MV-4-11 (cell line): ENCODE results near the gene ZNF827.

Experiments used
- DNase-seq: peaks from one replicate; lab custom pipeline; 2025; lab: John Stamatoyannopoulos, UW

The ZNF827 gene

DNA sequence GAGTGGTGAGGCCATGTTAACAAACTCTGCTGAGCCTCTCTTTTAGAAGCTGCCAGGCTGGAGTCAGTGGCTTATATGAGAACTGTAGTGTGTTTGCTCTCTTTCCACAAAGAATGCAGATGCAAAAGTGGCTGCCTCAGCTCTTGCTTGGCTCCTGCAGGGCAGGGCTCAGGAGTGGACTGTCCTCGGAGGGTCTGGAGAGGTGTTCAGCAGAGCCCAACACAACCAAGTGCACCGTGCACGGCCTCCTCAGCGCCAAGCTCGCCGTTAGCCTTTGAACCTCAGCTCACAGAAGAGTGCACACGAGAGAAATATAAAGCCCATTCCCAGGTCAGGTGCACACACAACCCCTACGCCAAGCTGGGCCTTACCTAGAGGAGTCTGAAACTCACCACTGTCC lies 175.9 kb downstream of the ZNF827 start:
- no peak for DNase-seq

DNA sequence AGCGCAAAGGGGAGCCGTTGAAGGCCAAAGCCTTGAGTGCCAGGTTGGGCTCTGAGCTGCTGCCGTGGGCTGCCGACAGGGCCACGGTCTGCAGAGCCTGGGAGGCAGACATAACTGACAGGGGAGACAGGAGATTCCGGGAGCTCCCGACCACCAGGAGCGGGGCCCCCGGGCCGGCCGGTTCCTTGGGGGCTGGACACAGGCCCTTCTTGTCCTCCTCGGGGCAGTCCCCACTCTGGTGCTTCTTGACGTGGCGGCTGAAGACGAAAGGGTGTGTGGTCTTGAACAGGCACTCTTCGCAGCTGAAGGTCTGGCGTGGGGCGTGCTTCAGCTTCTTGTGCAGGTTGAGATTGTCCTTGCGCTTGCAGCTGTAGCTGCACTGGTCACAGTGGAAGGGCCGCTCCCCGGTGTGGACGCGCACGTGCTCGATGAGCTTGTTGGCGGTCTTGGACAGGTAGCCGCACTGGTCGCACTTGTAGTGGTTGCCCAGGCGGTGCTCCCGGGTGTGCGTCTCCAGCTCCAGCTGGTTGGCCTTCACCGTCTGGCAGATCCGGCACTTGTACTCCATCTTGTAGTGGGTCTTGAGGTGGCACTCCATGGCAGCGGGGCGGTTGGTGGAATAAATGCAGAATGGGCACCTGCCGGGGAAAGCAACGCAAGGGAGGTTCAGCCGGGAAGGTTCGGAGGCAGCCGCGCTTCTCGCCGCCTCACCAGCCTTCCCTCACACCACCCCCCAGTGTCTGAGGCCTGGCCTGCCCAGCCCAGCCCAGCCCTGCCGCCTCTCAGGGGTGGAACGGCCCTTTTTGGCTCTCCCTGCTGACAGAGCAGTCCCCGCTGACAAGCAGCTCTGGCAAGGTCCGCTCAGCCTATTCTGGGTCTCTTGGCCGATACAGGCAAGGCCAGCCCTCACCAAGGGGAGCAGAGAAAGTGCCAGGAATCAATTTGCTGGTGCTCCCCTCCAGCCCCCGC lies 177.4 kb downstream of the ZNF827 start:
- DNase-seq = no peak

DNA sequence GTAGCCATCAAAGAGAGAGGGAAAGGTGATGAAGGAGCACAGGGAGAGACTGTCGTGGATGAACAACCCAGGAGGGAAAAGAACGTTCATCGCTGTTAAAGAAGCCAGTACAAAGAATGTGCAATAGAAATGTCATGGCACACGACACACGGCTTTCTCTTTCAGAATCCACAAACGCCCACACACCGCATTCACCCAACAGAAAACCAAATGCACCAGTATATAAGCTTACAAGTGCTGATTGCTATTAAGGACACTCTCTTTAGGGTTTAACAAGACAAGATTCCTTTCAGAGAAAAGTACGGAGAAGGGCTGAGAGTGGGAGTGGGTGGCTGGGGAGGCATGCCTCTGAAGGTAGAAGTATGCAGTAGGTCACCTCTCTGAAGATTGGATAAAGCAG lies 178.4 kb downstream of the ZNF827 start:
- no peak for DNase-seq

DNA sequence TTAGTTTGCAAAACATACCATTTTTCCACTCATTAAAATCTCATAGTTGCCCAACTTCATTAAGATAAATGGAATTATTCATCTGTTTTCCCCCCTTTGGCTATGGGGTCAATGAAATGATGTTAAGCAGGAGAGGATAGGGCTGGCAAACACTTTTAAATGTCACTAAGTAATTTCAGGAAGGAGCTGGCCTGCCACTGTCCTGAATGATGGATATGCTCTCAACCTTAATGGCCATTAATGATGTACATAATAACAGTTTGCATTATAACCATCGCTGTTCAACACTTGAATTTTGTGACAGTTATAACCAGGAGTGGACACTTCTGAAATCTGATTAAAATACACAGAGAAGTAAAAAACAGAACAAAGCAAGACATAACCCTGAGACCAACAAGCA lies 181.4 kb downstream of the ZNF827 start:
- no peak for DNase-seq

DNA sequence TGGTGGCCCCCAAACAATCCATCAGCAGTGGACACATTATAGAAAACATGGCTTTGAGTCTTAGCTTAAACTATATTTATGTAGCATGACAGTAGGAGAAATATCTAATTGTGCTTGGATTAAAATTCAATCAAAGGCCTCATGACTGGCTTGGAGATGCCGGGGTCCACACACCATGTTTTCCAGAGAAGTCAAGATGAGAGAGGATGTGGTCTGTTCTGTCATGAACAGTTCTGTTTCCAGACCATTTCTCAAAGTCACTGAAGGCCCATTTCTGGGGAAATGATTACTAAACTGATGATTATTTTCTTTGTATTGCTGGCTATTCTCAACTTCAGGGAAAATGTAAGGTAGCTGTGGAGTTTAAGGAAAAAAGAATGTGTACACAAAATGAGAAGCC lies 182.4 kb downstream of the ZNF827 start:
- no peak for DNase-seq

DNA sequence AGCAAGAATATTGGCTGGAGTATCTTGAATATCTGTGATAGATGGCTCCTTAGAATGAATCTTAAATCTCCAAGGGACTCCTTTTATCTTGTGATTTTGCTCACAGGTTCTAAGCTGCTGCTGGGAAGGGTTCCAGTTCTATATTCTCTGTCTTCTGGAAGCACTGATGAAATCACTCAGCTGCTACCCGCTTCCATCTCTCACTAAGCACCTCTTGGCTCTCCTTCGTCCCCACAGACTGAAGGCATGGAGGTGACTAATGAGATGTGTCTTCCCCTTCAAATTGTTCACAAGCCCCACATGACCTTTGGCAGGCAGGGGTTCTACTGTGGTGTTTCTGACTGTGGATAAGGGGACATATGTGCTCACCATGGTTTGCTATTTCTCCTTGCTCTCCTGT lies 182.8 kb downstream of the ZNF827 start:
- no peak for DNase-seq

DNA sequence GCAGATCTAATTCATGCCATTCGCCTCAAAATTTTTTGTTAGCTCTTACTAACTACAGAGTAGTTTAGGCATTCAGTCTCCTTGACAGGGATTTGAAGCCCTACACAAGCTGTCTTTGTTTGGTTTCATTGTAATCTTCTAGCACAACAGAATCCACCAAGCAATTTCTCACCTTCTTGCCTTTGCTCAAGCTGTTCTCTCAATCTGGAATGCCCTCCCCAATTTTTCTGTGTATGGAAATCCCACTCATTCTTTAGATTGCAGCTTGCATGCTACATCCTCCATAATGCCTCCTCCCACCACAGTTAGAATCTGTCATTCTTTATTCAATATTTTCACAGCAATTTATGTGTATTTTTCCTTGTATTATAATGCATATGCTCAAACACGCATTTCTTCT lies 195.0 kb downstream of the ZNF827 start:
- no peak for DNase-seq

DNA sequence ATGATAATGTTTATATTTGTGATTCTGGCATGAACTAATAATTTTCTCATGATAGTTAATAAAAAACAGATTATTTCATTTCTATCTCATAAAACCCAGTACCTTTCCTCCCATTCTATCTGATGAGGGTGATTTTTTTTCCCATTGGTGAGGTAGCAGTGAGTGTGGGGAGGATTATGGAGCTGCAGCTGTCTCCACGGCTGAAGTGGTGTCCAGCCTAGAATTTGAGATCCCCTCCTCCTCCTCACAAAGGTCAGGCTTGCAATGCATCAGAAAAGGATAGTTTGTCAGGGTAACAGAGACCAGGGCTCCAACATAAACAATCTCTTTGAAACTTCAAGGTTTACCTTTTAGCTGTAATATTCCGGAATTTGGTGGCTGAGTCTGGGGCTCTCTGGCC lies 197.8 kb downstream of the ZNF827 start:
- DNase-seq = no peak

DNA sequence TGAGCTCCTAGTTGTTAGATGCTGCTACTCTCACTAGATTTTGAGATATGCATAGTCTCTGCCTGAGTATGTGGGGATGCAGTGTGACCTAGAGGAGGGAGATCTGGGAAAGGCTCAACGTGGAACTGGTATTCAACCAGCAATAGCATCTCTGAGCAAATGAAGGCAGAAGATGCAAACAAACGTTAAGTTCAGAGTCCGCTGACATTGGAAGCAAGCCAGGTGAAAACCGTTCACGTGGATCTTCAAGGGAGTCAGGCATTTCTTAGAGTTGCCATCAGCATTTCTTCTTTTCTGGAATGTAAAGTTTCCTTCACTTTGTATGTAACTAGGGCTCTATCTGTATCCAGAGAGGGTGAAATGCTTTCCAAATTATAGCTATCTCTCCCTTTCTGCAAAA lies 198.8 kb downstream of the ZNF827 start:
- no peak for DNase-seq

DNA sequence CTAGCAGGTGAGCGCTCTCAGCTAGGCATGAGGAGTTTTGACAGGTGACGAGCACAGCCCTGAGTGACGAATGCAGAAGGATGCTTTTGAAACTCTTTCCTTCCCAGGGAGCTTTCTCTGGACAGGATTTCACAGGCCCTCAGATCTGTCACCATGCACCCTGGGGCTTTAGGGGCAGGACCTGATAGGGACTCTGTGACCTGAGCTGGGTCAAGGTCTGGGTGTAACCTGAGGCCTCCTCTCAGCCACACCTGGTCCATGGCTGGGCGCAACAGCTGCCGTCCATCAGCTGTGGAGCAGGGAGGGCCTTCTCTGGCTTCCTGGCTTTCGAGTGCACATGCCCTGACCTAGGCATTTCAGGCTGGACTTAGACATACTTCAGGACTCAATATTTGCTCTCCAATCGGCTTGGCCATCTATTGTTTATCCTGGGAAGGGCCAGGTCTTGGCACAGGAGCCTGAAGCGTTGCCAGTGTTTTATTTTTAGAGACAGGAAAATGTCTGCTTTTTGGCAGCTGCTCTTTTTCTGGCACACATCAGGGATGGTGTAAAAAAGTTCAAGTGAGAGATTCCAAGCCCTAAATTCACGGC lies 202.3 kb downstream of the ZNF827 start:
- no peak for DNase-seq

DNA sequence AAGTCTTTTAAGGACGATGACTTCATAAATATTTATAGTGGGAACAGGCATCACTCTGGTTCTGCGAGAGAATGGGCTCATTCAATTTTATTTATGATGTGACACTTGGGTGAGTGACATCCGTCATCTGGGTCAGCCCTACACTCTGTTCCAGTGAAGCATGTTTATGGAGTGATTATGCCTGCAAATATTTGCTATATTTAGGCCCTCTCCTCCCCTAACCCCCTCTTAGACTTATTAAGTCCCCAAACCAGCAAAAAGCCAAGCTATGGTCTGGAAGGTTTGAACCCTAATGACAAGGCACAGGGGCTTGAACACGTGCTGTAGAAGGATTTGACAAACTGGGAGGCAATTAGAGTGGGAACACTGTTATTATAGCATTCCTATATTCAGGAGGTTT lies 202.8 kb downstream of the ZNF827 start:
- no peak for DNase-seq

DNA sequence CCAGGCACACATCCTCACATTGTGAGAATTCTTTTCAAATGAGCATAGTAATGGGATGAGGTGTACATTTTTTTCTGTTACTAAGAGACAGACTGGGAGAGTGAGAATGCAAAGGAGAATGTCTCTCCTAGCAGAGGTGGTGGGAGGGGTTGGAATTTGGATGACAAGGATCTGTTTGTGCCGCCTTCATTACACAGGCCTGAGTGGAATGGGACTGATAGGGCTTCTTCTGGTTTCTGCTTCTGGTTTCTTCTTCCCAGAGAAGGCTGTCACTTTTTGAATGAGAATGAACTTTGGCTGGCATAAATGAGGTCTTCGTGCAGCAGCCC lies 203.3 kb downstream of the ZNF827 start:
- no peak for DNase-seq

DNA sequence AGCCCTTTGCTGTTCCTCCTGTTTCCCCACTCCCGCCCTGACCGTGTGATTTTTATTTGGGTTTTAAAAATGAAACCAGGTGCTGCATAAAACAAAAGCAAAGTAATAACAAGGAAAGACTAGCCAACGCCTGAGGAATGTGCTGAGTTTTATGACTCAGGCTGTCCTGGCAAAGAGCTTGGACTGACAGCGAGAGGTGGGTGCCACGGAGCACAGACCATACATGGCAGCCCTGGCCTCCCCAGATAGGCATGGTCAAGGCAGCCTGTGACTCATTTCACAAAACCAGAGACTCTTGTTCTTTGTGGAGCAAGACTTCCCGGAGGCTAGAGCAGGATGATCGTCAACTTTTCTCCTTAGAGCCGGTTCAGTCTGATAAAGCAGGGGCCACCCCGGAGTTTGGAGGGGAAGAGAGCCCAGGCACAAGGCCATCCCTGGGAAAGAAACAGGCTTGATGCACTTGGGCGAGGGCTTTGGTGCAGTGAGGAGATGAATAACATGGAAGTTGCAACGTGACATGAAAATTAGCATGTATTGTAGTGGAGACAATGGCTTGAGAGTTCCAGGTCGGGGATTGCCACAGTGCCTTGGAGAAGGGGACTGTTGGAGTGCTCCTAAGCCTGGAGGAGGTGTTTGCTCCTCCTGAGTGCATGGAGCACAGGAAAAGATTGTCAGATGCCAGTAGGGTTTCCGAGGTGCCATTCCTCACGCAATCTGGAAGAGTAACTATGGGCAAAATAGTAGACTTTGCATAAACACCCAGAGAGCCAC lies 203.9 kb downstream of the ZNF827 start:
- DNase-seq = no peak

DNA sequence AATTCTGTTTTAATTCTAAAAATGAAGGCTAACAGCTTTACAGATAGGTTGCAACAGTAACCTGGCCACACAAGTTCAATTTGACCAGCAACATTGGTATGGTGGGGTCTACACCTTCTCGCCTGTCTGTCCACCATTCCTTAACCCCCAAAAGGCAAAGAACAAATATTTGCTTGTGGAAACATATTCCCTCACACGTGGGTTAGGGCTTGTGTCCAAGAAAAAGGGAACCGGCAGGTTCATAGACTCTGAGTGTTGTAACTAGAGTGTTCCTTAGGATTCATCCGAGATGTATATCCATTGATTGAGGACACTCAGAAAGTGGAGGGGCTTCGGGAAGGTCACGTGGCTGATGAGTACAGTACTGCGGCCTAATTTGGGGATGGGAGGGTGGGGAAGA lies 204.6 kb downstream of the ZNF827 start:
- no peak for DNase-seq

DNA sequence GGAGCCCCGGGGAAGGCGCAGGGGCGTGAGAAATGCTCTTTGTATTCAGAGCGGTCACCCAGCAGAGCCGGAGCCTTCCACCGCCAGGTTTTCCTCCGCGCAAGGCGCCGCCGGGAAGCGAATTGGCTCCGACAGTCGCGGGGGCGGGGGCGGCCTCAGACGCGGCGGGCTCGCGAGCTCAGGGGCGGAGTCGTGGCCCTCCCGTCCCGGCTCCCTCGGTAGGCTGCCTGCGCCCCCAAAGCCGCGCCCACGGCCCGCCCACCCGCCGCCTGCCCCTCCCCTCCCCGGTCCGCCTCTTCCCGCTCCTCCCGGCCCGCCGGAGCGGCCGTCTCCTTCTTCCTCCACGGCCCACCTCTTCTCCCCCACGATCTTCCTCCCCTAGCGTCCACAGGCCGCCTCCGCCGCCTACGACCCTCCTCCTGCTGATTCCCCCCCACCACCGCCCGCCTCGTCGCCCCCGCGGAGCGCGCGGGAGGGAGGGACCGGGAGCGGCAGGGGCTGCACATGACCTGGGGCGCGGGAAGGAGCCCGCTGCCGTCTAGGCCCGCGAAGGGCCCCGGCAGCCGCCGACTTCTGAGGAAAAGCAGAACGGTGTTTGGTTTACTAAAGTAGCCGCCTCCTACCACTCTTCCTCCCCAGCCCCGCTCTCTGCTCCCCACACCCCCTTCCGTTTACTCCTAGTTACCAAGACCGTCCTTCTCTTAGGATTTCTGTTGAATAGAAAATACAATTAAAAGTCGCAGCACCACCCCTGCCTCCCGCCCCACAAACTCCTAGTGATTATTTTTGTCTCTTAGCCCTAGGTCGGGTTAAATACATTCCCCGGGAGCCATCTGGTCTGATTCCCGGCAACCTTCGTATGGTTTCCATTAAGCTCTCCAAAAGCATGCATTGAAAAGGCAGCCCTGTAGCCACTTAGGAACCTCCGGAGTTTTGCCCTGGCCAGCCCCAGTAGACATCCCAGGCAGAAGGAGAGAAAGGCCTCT lies 205.4 kb downstream of the ZNF827 start:
- DNase-seq = peak; percentile 65

DNA sequence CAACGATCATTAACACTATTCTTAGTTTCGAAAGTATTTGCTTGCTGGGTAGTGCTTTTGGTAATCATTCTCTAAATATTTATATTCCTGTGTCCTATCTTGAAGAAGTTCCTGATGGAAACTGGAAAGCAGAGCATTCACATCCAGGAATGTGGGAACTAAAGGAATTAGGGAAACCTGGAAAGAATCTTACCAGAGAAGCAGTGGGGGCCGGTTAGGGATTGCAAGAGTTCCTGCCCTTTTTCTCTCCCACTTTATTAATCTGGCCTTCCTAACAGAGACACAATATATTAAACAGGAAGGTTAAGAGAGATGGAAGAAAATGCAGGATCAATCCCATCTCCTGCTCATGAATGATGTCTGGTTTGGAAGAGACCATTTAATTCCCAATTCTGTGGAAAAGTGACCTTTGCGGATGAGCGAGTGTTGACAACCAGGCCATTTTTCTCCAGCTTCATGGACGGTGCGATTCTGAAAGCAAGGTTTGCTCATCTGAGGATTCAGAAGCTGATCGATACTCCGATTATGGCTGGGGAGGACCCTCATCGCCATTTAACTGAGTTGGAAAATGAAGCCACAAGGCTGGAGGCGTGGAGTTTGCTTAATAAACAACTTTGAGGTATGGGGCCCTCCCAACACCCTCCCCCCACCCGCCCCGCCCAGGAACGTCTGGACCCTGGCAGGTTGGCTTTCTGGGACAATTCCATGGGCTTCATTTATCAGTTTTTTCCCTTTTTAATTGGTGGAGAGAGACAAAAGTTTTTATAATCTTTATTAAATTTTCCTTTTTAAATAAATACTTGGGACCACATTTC lies 206.4 kb downstream of the ZNF827 start:
- DNase-seq = no peak

DNA sequence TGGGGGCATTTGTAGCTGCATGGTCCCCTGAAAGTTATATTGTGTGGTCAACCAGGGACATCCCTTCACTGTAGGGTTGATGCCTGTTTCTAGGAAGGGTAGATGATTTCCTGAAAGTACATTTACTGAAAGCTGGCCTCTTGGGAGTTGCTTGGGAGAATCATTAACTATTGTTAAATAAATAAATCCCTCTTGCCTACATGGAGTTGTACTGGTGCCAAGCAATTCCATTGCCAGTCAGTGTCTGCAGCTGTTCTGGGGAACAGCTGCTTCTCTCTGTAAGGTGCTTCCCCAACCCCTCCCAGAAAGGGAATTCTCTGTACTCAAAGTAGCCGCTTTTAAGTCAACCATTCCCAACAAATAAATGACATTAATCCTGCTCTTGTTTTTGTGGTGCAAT lies 207.6 kb downstream of the ZNF827 start:
- no peak for DNase-seq

DNA sequence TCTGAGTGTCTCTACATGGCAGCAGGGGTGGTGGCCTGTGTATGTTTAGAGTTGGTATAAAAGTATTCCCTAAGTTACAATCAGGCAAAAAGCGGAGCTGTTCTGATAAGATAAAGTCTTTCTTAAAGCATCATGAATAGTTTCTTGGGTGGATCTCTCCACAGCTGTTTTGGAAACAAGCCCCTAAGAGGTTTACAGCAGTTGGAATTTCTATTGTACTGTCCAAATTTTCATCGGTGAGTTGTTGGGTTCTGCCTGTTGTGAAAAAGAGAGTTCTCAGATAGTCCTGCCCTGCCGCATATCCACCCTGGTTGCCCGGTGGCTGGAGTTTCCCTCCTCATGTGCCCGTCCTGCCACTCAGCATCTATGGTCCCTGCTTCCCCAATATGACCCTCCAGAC lies 208.6 kb downstream of the ZNF827 start:
- DNase-seq = no peak

DNA sequence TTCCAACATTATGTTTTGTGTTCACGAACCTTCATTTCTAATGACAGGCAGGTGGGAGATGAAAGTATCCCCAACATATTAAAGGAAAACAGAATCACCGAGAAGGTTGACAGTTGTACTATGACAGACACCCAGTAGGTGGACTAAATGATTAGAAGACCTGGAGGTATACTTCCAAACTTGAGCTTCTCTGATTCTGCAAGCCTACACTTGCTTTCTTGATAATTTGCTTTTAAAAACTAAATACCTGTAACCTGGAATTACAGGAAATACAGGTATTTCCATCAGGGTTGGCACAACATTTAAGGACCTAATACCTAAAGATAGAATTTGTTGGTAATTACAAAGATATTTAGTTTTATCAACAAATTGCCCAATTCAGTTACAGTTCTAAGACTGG lies 215.3 kb downstream of the ZNF827 start:
- DNase-seq = no peak

DNA sequence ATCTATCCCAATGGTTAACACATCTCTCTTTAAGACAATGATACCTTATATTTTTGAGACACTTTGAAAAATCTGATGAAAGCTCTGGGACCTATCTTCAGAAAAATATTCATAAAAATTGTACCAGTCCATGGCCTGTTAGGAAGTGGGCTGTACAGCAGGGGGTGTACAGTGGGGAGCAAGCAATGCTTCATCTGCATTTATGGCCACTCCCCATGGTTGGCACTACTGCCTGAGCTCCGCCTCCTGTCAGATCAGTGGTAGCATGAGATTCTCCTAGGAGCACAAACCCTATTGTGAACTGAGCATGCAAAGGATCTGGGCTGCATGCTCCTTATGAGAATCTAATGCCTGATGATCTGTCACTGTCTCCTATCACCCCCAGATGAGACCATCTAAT lies 216.1 kb downstream of the ZNF827 start:
- no peak for DNase-seq

DNA sequence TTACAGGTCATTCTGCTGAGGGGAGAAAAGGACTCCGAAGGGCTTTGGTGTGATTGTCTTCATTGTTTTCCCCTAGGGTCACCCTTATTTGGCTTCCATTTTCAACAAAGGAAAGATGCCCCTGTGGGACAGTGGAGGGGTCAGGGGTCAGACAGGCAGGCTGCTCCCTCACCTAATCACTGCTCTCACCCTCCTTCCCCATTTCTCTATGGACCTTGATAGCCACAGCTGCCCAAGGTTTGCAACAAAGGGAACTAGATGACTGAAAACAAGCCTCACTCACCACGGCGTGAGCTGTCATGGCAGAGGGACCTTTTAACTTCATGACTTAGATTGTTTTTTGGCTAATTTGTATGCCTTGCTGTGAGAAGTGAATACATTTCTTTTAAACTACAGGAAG lies 218.0 kb downstream of the ZNF827 start:
- DNase-seq = no peak
